Measurements from ENCODE around the gene TFAM.
A peak's percentile ranks its signal among the peaks of the same experiment; 100 is the strongest.
"Not testable (repeated sequence)": the region's sequence is repeated elsewhere in the genome, so short reads cannot be mapped to it uniquely, and the experiment has no call there.

Gene TFAM

DNA sequence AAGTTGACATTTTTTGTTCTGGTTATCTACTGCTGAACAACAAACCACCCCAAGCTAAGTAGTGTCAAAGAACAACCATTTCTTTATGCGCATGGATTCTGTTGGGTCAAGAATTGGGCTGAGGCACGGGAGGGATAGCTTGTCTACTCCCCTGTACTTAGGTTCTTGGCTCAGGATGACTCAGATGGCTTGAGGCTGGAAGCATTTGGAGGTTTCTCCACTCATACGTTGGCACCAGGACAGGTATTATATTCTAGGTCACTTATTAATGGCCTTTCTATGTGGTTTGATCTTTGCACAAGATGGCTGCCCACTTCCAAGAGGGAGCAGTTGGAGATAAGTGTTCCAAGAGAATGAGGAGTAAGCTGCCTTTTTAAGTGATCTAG lies 11.8 kb upstream of the TFAM start:
- DNase-seq = no peak

DNA sequence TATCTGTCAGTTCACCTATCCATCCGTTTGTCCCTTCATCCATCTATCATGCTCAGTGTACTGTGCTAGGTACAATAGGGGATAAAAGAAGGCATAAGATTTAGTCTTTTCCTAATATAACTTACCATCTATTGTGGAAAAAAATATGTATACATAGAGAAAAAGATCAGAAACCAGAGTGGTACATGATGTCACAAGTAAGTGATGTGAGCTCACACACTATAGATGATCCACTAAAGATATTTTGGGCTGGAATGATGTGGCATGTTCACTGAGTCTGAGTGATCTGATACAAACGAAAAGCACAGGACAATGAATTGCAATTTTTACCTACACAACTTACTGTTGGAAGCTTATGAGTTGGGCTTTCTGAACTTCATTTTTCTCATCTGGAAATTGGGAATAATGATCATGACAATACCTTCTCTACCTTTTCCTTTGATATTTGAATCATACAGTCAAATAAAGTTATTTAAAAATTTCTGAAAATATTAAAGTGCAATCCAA lies 2.7 kb upstream of the TFAM start:
- DNase-seq = no peak

DNA sequence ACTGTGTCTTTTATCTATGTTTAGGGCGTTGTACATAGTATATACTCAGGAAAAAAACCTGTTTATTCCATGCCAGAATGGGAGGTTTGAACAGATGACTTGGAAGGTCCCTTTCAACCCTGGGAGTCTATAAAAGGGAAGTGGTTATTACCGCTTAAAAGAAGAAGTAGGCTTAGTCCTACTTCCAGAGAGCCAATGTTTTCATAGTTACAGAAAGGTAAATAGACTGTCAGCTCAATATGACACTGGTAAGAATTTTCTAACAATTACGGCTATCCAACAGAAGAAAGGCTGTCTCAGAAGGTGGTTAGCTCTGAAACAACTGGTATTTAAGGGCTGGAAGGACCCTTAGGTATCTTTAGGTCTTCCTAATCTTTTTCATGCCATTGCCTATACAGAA lies 1.1 kb upstream of the TFAM start:
- peak; percentile 58 for DNase-seq

DNA sequence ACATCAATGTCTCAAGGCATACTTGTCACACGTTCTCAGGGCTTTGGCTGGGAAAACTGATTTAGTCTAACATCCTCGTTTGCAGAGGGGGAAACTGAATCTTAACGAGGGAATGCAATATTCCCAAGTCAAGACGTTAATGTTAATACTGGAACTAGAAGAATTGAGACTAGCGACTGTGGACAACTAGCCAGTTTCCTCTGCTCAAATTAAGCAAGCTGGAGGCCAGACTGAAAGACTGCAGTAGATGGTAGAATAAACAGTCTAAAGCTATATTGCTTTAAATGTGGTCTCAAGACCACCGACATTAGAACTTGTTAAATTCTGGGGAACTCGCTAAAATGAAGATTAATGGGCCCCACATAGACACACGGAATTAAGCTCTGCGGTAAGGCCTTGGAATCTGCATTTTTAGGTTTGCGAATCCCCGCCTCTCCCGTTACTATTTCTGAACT lies 639 bp upstream of the TFAM start:
- no peak for DNase-seq

DNA sequence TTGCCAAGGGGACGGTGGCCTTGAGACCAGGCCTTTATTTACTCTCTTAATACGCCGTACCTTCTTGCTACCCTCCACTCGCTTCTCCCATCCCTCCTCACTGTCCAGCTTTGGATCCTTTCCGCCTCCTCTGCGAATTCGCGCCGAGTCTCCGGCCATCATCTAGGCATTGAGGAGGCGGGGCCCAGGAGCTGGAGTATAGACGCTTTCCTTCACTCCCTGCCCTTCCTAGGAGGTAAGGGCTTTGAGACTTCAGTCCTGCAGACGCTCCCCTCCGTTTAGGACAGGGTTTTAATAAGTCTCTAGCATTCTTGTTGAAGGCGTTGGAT lies 538 bp downstream of the TFAM start:
- DNase-seq = peak; percentile 5

DNA sequence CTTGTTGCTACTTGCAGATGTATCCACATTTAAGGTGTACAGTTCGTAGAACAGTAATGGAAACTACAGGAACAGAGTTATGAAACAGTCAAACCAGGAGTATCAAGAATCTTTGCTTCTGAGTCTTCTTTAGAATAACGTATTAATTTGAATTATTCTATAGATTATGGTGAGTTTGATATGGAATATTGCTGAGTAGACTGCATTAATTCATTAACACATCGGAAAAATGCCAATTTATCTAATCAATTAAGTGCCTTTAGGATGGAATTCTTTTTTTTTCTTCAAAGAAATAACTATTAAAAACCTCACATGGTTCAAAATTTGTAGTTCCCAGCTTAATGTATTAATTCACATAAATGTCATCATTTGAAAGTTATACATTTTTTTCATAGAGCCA lies 3.8 kb downstream of the TFAM start:
- DNase-seq = no peak

DNA sequence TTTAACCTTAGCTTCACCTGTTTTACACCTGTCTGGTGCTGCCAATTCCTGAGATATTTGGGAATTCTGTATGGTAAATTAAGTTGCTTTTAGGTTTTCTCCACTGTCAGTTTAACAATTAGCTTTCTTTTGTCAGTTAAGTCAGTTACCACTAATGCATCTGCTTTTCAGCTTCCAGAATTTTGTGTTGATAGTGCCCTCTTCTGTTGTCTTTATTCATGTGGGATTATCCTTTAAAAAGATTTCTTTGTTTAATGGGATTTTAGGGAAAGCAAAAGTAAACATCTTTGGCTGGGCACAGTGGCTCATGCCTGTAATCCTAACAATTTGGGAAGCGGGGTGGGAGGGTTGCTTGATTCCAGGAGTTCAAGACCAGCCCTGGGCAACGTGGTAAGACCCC lies 8.1 kb downstream of the TFAM start:
- DNase-seq = no peak

DNA sequence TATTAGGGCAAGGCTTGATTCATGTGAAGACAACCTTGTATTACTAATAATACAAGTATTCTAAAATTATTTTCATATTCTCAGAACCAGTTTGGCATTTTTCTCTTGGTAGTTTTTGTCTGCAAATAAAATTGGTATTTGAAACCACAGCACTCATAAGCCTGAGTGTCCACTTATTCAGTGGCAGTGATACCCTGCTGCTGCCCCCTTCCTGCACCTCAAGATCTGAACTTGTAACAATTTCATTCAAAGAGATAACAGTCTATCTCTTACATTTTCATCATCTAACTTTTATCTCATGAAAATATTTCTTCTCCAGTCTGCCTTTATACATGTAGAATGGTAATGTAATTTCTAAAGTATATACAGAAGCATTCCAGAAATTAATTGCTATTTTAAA lies 9.3 kb downstream of the TFAM start:
- no peak for DNase-seq

DNA sequence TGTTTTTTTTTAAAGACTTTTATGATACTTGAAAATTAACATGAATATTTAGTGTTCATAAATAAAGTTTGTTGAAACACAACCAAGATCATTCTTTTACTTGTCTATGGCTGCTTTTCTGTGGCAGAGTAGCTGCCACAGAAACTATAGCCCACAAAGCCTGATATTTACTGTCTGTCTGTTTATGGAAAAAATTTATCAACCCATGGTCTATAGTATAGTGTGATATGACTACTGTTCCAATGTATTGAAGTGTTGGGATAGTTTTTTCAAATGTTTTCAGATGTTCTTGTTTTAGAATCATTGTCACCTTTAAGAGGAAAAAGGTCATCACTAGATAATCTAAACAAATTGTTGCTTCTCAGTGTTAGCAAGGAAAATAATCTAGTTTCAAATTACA lies 10.8 kb downstream of the TFAM start:
- no peak for DNase-seq

DNA sequence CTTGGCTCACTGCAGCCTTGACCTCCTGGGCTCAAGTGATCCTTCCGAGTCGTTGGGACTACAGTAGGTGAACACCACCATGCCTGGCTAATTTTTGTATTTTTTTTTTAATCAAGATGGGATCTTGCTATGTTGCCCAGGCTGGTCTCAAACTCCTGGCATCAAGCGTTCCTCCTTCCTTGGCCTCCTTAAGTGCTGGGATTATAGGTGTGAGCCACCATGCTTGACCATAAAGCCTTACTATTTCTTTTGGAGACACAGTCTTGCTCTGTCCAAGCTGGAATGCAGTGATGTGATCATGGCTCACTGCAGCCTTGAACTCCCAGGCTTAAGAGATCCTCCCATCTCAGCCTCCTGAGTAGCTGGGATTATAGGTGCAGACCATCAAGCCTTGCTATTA lies 12.6 kb downstream of the TFAM start:
- no peak for DNase-seq

DNA sequence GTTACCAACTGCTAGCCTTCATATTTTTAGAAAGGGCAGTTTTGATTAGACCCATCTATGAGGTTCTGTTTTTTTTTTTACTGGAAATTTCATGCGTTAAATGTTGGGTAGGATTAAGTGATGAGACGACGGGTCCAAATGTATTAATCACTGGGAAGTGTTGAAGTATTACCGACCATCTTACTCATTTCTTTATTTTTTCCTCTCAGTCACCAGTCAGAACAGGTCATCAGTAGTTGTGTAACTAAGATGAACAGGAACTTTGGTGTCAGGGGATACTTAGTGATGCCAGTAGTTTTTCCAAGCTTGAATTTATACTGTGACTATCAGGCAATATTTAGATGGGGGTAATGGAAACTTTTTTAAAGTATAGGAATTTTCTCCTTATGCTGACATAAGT lies 14.2 kb downstream of the TFAM start:
- no peak for DNase-seq

DNA sequence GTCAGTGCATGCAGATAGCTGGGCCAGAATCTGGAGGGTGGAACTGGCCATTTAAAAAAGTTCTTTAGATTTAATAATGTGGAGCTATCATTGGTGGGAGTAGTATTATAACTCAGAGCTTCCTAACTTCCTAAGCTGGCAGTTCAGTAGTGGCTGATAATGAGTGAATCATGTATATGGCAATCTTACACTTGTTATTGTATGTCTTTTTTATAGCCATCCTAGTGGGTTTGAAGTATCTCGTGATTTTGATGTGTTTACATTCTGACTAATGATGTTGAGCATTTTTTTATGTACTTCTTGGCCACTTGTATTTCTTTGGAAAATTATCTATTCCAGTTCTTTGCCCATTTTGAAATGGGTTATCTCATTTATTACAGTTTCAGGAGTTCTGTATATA lies 15.4 kb downstream of the TFAM start:
- no peak for DNase-seq

DNA sequence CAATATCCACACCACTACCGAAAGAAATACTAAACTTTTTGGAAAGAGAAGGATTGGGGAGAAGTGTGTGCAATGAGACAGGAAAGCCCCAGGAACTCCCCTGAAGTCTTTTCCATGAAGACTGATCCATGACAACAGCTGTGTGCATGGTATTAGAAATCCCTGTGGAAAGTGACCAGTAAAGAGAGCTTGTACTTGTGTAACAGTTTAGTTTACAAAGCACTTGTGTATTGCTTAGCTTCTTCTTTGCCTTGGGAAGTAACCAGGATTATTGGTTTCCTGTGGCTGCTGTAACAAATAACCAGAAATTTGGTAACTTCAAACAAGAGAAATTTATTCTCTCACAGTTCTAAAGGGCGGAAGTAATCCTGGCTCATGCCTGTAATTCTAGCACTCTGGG lies 18.8 kb downstream of the TFAM start:
- DNase-seq = no peak

DNA sequence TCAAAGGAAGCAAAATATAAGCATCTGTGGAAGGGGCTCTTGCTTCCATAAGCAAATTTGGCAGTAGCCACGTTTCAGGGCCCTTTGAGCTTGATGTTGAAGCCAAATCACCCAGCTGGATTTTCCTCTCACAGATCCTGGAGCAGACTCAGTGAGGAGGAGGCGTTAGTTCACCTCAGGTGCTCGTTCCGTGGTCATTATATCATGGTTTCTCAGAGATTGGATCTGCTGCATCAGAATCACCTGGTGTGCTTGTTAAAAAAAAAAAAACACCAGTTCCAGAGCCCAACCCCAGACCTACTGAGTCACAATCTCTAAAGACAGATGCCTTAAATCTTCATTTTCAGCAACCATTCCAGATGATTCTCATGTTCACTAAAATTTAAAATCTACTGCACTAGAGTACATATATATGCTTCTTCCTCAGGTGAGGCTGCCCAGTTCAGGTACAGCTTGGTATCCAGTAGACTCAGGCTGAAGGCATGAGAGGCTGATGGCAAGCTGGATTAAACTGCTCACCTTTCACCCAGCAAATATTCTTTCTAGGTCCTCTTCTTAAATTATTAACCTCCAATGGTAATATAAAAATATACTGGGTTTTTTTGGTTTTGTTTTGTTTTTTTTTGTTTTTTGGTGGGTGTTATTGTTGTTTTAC lies 24.9 kb downstream of the TFAM start:
- no peak for DNase-seq

DNA sequence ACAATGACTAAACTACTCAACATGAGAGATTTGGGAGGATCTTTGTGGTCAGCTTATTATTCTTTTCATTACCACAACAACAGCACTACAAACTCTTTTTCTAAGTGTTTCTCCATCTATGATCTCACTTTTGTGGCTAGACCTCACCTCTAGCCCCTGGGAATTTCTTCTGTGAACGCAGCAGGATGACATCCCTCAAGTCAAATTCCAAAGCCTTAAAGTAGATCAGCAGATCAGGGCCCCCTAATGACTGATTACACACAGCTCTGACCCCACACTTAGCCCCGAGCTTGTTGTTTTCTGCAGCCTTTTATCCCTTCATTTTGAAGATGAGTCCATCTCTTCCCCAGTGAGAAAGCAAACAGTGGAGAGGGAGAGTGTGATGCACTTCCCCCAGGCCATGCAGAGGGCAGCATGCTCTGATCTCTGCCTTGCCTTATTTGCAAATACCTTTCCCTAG lies 27.3 kb downstream of the TFAM start:
- DNase-seq = no peak

DNA sequence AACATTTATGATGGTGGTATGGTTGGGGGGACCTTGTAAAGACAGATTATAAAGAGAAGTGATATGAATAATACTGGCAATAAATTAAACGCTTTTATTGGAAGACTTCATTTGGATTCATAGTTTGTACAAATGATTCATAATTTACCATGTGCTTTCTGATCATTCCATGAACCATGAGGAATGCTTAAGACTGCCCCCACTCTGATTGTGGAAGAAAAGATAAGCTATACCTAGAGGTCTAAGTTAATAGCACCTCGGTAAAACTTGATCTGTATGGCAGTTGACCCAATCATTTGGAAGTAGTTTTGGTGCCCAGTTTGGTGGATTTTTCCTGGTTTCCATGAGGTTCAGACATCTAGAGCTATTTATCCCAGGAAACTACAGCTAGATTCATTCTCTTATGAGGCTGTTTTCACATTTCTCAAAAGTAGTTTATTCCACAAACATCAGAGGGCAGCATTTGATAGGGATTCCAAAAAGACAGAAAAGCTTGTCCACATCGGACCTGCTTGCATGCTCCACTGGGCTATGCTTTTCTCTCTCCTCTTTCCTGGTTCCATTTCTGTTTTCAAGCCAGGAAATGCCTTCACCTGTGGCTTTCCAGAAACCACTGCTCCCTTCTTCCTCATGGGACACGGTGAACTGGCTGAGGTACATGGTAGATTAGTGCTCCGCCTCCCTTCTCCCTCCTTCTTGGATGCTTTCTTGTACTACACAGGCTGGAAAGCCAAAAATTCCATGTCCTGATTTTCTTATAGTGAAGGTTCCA lies 29.2 kb downstream of the TFAM start:
- no peak for DNase-seq

DNA sequence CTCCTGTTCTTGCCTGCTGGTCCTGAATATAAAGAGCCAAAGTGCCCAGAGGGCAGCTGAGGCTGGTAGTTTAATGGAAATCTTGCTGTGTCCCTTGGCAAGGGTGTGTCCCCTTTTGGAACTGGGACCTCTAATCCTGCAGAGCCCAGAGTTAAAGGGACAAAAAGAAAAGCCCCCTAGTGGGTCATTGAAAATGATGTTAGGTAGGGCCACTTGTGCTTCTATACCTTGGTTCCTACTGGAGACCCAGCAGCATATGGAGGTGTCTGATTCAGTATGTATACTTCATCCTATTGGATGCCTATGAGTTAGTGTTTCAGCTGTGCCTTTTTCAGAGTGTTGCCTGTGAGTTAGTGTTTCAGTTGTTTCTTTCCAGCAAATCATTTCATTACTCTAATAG lies 30.5 kb downstream of the TFAM start:
- no peak for DNase-seq

DNA sequence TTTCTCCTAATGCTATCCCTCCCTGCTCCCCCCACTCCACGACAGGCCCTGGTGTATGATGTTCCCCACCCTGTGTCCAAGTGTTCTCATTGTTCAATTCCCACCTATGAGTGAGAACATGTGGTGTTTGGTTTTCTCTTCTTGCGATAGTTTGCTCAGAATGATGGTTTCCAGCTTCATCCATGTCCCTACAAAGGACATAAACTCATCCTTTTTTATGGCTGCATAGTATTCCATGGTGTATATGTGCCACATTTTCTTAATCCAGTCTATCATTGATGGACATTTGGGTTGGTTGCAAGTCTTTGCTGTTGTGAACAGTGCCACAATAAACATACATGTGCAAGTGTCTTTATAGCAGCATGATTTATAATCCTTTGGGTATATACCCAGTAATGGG lies 32.7 kb downstream of the TFAM start:
- not testable (repeated sequence) for DNase-seq

DNA sequence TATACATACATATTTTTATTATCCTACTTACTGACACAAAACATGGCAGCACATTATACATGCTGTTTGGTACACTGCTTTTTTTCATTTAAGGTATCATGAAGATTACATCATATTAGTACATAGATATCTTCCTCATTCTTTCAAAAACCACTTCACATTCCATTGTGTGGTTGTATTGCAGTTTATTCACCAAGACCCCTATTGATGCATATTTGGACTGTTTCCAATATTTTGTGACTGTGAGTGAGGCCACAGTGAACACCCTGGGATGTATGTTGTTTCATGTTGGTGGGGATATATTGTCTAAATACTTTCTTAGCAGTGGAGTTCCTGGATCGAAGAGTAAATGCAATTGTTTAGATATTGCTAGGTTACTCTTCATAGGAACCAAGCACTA lies 39.0 kb downstream of the TFAM start:
- no peak for DNase-seq

DNA sequence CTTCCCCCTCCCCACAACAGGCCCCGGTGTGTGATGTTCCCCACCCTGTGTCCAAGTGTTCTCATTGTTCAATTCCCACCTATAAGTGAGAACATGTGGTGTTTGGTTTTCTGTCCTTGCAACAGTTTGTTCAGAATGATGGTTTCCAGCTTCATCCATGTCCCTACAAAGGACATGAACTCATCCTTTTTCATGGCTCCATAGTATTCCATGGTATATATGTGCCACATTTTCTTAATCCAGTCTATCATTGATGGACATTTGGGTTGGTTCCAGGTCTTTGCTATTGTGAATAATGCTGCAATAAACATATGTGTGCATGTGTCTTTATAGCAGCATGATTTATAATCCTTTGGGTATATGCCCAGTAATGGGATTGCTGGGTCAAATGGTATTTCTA lies 43.2 kb downstream of the TFAM start:
- not testable (repeated sequence) for DNase-seq

DNA sequence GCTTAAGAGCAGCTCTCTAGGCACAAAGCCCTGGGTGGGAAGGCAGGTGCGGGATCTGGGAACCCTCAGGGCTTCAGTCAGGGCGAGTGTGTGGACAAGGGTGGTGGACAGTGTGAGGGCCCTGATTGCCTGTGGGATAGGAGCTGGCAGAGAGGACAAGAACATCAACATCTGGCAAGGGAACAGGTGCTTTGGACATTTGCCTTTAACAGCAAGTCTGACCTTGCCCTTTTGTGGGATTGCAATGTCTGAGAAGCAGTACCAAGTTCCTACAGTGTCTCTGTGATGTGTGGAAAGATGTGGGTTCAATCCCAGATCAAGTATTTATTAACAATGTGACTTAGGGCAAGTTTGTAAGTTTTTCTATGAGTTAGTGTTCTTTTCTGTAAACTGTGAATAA lies 46.7 kb downstream of the TFAM start:
- no peak for DNase-seq

DNA sequence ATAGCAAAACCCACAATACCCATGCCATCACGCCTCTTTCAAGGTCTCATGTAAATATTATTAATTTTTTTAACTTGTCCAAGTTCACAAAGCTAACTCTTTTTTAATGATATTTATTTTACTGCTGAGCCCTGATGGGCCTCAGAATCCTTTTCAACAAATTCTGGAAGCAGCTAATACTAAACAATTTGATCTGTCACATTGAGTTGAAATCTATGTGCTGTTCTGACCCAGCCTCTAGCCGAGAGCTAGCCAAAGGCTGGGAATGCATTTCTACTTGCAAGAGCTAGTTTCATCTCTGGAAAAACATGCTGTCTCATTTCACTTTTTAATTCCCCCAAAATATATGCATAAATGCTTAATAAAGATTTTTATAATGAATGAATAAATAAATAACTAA lies 47.9 kb downstream of the TFAM start:
- DNase-seq = no peak

DNA sequence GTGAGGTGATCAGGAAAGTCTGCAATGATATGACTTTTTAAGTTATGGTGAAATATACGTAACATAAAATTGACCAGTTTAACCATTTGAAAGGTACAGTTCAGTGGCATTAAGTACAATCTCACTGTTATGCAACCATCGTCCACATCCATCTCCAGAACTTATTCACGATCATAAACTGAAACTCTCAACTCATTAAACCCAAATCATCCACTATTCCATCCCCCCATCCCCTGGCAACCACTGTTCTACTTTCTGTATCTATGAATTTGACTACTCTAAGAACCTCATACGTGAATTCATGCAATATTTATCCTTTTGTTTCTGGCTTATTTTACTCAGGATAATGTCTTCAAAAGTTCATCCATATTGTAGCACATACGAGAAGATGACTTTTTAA lies 48.4 kb downstream of the TFAM start:
- DNase-seq = no peak

DNA sequence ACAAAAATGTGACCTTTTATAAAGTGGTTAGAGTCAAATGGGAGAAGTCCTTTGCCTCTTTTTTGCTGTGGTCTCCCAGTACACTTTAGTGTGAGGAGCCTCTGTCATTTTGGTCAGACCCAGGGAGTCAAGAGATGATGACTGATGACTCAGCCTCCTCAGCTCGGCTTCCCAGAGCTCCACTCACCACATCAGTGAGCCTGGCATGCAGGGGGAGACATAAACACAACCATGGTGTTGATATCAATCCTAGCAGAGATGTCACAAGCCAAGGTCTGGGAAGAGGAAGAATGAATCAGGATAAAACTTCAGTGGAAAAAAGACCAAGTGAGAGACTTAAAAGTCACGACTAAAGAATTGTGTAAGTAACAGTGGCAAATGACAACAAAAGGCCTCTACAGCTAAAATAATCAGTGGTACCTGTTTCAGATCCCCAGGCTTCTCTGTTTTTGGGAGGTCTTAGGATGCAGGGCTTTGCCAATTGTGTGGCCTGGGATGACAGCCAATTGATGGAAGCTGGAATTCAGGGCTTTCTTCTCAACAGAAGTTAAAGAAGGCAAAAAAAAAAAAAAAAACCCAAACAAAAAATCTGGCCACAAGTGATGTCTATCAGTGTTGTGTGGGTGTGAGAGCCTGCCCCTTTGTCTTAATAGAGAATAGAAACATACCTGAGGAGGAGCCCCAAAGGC lies 50.2 kb downstream of the TFAM start:
- no peak for DNase-seq

Measured in CD4-positive, alpha-beta T cell treated with Interleukin-17A for 1 hour (primary cell).